HG03442 (cell line): ENCODE data around the gene UTY.

Source experiments
- ATAC-seq: cut with Tn5 transposase; IDR thresholded peaks from one replicate; pipeline ENCODE4 v1.9.1; 2021; ENCODE audit warnings: mild to moderate bottlenecking, moderate library complexity; ENCODE audit not compliant: unreplicated experiment

UTY gene

GRCh38 chrY:13479828-13480227 lies at the start of gene UTY:
Gene UTY (minus strand): TSS chrY:13480033. CDS start chrY:13479665, 368 bp downstream.
- peak; percentile 95 for ATAC-seq

DNA sequence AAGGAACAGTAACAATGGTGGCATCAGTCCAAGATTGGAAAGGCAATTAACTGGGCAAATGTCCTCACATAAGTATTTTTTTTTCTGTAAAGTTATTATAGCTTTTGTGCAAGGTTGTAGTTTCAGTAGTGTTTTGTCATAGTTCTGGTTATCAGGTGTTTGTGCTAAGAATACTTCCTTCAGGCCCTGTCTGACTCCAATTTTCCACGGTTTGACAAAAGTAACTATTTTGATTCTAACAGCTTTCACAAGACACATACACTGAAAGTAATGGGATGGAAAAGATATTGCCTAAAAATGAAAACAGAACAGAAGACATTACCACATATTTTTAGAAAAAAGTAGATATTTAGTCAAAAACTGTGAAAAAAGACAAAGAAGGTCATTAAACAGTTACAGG lies 40.6 kb upstream of the UTY start:
- ATAC-seq, result no peak

DNA sequence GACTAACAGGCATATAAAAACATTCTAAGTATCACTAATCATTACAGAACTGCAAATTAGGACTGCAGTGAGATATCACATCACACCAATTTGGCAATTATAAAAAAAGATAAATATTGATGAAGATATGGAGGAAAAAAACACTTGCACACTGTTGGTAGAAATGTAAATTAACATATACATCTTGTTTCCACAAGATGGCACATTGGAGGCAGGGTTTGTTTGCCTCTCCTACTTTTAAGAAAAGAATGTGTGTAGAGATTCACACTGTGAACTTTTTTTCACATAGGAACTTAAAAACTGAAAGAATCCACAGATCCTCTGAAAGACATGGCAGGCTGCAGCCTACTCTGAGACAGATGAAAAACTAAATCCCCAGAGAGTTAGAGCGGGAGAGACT lies 21.4 kb upstream of the UTY start:
- ATAC-seq, result no peak

DNA sequence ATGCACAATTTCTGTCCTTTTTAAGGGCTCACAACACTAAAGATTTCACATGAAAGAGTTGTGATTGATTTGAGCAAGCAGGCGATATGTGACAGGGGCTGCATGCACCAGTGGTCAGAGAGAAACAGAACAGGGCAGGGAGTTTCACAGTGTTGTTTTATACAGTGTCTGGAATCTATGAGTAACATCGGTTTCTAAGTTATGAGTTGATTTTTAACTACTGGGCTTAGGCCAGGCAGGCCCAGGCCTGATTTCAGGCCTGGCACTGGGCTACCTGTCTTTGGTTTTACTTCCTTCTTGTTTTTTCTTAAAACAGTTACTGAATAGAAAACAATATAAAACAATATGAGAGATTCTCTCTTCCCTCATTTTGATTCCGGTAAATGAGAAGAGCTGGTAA lies 13.9 kb upstream of the UTY start:
- ATAC-seq, result no peak

- no peak for ATAC-seq
These were observed 12.6 kb upstream of the UTY start for GRCh38 chrY:13492408-13492807.

- no peak for ATAC-seq
These were observed 8.9 kb upstream of the UTY start for GRCh38 chrY:13488738-13489137.

DNA sequence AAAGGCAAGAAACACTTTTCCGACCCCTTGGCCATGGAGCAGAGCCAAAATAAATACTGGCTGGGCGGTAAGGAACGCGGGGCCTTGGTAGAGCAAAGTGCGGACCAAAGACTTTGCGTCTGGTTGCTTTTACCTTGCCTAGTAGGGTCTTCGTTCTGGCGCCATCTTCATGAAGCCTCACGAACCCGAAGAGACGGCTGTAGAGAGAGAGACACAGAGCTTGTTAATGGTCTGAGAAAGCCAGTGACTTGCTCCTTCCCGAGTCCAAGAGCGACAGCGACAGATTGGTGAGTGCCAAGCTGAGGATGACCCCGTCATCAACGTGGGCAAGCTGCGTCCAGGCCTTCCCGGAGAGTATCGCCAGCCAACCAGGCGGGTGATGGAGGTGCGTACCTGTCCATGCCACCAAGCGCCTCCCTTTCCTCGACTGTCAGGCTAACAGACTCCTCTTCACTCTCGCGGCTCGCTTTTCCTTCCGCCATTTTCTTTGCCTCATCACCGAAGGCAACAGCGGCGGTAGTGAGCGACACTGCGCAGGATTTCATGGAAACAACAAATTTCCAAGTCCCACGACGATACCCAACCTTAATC lies 617 bp downstream of the UTY start:
- no peak for ATAC-seq

GRCh38 chrY:13478126-13478785 lies 1.6 kb downstream of the UTY start:
- no peak for ATAC-seq

DNA sequence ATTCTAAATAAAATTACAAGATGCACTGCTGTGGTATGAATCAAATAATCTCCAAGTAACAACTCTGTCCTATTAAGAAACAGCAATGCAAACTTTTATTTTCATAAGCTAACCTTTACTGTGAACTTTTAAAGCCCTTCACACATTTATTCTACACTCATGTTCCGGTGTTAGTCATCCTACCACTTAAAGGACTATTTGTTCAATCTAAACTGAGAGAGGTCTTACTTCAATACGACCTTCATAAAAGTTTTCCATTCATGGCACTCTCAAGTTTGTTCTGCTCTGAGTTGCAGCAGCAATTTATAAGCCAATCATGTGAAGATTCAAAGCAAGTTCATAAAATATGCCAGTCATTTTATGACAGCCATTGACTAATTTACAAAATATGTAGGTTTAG lies 4.8 kb downstream of the UTY start:
- no peak for ATAC-seq

DNA sequence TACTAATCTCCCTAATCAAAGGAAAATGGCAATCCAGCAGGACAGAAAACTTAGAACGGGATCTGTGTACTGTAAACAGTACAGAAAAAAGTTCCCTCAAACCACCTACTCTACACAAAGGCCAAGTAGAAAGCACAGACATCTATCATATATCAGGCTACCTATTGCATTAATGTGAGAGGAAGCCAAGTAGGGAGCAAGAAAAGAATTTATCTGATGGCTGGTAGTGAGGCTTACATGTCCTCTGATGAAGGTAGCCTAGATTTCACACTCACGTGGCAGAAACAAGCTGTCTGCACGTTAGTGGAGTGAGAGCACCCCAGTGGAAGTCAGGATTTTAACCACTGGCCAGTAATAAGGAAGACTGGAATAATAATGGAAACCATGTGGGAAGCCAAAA lies 28.3 kb downstream of the UTY start:
- no peak for ATAC-seq

GRCh38 chrY:13450596-13451130 lies 29.2 kb downstream of the UTY start:
- ATAC-seq, result no peak

- ATAC-seq, result no peak
These were observed 34.3 kb downstream of the UTY start for GRCh38 chrY:13445566-13445965.

DNA sequence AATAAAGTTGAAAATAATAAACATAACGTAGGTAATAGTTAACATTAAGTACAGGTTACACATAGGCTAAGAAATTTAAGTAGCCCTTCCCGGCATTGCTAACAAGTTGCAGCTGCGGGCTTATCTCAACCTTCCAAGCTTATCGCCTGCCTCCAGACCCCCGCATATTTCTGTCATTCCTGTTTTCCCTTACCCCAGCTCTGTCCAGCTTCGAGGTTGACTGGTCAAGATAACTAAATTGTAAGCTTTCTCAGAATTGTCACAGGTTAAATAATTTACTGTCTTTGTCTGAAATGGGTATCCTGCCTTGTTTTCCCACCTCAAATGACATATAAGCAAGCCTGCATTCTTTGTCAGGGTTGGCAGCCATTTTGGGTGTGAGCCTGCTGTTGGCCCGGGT lies 36.7 kb downstream of the UTY start:
- no peak for ATAC-seq

DNA sequence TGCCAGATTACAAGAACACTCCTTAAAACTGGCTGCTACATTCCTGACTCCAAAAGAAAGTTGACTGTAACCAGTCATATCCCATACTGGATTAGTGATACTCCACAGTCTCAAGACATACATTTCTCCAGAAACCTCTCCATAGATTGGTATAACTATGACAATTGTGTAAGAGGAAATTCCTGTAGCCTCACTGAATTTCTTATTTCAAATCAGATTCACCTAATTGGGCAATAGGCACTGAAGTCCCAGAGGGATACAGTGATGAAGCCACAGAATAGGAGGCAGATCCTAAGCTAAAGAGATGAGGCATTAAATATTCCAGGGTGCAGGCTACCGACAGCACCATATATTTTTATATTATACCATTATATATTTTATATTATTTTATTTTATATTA lies 39.0 kb downstream of the UTY start:
- ATAC-seq, result no peak

GRCh38 chrY:13435968-13436937 lies 43.6 kb downstream of the UTY start:
- peak; percentile 94 for ATAC-seq

DNA sequence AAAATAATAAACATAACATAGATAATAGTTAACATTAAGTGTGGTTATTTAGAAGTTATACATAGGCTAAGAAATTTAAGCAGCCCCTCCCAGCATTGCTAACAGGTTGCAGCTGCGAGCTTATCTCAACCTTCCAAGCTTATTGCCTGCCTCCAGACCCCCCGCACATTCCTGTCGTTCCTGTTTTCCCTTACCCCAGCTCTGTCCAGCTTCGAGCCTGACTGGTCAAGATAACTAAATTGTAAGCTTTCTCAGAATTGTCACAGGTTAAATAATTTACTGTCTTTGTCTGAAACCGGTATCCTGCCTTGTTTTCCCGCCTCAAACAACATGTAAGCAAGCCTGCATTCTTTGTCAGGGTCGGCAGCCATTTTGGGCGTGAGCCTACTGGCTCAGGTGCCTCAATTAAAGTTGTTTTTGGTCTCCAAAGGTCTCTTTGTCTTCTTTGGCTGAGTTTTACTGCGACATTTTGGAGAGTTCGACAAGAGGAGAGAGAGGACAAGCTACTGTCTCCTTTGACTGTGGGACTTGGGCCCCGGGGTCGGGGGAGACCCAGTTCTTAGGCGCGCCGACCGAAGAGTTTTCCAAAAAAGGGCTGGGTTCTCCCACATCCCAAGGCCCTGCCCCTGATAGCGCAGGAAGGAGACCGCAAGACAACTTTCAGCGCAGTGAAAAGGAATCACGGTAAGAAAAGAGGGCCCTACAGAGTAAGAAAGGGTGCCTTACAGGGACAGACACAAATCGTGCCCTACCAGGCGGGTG lies 44.4 kb downstream of the UTY start:
- ATAC-seq, result no peak

DNA sequence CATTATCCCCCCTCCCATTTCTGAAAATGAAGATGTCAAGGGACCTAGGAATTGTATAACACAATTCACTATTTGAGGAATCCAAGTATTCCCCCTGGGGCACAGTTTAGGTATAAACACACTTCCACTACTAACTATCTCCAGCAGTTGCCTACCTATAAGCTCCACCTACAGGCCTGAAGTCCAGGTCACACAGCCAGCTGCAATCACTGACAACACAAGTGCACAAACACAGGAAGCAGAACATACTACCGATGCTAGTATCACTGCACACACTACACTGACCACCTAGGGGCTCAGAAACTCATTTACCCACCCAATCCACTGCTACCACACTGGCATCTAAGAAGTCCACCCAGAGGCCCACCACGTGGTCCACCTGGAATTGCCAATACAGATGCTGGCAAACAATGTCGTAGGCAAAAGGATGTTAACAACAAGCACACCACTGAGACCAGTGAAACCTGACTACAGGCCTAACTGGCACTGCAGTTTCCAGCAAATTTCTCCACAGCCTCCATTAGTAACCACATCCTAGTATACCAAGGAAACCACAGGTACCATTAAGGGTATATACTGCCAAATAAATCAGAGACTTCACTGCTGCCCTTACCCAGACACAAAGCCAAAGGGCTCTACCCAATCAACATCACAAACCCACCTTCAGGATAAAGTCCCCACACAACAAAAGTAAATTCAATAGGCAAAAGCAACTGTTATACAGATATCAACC lies 47.4 kb downstream of the UTY start:
- no peak for ATAC-seq

- no peak for ATAC-seq
These were observed 50.3 kb downstream of the UTY start for GRCh38 chrY:13429551-13429950.

- no peak for ATAC-seq
These were observed 56.5 kb downstream of the UTY start for GRCh38 chrY:13423281-13423732.
